HG03108 (cell line): Measurements from ENCODE around the gene SART1.
"Not testable (repeated sequence)": the region's sequence is repeated elsewhere in the genome, so short reads cannot be mapped to it uniquely, and the experiment has no call there.

Experiments
- ATAC-seq: cut with Tn5 transposase; IDR thresholded peaks from one replicate; pipeline ENCODE4 v1.9.1; 2021; ENCODE audit warnings: moderate library complexity; ENCODE audit not compliant: unreplicated experiment

The SART1 gene

DNA sequence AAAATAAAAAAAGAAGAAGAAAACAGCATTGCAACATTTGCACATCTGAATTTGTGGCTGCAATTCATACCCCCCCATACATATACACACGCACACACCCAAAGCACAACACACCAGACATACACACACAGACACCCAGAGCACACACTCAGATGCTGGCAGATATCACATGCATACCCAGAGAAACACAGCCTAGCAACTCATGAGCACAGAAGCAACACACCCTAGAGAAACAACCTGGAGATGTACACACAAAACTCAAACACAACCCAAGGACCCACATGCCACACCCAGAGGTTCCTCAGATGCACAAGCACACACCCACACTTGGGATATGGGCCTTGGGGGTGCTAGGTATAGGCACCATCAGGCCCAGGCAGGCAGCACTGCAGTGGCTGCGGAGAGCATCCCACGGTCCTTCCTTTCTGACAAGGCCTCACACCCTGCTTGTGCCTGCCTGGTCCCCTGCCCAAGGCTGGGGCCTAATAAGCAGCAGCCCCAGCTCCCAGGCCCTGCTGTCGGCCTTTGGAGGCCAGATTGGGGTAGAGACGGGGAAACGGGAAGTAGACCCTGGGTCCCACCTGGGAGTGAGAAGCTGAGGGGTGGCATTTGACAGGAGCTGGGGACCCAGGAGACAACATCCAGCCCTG lies 53.4 kb downstream of the SART1 start:
- no peak for ATAC-seq

DNA sequence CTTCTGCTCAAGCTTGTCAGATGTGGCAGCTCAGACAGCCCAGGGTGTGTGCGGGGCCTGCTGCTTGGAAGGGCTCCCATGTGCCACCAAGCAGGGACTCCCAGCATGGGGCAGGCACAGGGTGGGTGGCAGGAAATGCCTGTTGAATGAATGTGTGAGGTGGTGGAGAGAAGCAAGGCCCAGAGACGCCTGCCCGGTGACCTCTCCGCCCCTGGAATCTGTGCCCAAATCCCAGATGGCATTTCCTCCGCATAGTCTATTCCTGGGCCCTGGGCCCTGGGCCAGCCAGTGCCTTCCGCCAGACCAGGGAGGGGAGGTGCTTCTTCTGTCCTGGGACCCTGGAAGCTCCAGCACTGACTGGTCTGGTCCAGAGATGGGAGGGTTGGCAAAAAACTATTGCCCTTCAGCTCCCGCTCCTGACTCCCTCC lies 53.9 kb downstream of the SART1 start:
- ATAC-seq, result no peak

DNA sequence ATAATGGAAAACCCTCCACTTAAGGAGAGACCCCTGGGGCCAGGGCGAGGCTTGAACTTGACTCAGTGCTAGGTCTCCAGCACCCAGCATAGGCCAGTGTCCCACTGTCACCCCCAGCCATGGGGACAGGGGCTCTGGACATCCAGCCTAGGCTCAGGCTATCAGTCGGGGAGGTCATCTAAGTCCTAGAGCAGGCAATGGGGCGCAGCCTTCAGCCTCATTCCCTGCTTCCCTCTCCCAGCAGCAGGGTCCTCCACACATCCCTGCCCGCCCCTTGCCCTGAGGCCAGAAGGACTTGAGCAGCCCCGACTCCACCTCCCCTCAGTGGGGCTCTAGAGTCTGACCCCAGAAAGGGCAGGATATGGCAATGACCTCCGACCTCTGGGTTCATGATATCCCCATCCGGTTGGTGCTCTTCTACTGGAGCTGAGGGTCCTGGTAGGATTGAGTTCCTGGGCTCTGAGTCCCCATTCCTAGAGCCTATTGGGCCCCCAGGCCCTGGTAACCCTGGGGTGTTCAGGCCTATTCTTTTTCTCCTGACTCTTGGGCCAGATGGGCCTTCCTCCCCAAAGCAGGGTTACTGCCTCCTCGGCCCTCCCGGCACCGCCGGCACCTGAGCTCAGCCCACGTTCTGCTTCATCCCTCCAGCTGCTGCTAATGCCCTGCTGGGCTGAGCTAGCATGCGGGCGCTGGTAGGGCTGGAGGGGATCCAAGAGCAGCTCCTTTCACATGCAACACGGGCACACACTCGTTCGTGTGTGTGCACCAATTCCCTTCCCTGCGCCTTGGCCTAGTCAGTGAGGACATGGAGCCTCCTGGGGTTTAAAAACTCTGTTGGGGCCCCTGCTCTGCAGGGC lies 54.6 kb downstream of the SART1 start:
- ATAC-seq, result no peak

GRCh38 chr11:66016793-66017177 lies 55.3 kb downstream of the SART1 start:
- ATAC-seq, result no peak

GRCh38 chr11:66017321-66017720 lies 55.8 kb downstream of the SART1 start:
- no peak for ATAC-seq

- no peak for ATAC-seq
These were observed 58.7 kb downstream of the SART1 start for GRCh38 chr11:66020212-66020611.

GRCh38 chr11:66020618-66021357 lies 59.3 kb downstream of the SART1 start:
- ATAC-seq, result no peak

DNA sequence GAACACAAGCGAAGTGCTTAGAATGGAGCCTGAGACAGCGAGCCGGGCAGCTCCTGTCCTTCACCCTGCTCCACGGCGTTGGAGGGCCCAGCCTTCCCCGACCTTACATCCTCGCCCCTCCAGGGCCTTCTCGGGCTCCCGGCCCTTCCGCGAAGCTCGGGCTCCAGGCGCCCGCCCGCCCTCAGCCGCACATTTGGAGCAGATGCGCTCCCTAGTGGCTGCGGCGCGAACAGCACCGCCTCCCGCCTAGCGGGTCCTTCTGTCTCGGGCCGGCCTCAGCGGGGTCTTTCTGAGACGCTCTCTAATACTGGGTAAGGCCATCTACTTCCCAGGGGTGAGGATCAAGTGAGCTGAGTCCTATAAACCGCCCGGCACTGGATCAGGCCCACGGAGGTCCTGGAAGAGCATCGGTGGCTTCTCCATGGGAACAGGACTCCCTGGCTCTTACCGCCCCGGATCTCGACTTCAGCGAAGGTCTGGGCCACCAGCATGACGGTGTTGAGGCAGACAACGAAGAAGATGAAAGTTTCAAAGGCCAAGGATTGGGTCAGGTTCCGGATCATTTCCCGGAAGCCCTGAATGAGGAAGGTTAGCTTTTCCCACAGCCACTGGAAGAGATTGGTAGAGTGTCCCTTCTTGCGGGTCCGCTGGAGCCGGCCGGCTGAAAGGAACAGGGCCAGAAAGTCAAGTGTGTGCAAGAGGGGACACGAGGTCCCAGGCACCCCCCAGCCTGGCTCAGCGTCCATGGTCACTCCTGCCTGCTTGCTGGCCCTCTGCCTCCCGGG lies 61.1 kb downstream of the SART1 start:
- ATAC-seq, result no peak

- ATAC-seq, result not testable (repeated sequence)
These were observed 61.6 kb downstream of the SART1 start for GRCh38 chr11:66023186-66023440.

- ATAC-seq, result no peak
These were observed 64.5 kb downstream of the SART1 start, which contains the start of gene CATSPER1 for GRCh38 chr11:66026017-66026529. TSS of gene CATSPER1 (minus strand) at chr11:66026479. CDS start at chr11:66026379, 100 bp downstream.
